ENCODE results near the gene FSTL3.
"Not testable (repeated sequence)": the region's sequence is repeated elsewhere in the genome, so short reads cannot be mapped to it uniquely, and the experiment has no call there.

The FSTL3 gene

DNA sequence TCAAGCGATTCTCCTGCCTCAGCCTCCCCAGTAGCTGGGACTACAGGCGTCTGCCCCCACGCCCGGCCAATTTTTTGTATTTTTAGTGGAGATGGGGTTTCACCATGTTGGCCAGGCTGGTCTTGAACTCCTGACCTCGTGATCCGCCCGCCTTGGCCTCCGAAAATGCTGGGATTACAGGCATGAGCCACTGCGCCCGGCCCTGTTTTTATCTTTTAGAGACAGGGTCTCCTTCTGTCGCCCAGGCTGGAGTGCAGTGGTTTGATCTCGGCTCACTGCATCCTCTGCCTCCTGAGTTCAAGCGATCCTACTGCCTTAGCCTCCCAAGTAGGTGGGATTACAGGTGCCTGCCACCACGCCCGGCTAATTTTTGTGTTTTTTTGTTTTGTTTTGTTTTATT lies 22.3 kb downstream of the FSTL3 start:
- H3K27ac Mint-ChIP-seq; H3K4me3 Mint-ChIP-seq; H3K9me3 Mint-ChIP-seq; H3K36me3 Mint-ChIP-seq (ENCODE audit: low read depth); H3K4me1 Mint-ChIP-seq (ENCODE audit: low read depth): not testable (repeated sequence)
- peaks cover 18% of the 10 kb centered on the region for H3K27me3 Mint-ChIP-seq (ENCODE audit: low read depth)

DNA sequence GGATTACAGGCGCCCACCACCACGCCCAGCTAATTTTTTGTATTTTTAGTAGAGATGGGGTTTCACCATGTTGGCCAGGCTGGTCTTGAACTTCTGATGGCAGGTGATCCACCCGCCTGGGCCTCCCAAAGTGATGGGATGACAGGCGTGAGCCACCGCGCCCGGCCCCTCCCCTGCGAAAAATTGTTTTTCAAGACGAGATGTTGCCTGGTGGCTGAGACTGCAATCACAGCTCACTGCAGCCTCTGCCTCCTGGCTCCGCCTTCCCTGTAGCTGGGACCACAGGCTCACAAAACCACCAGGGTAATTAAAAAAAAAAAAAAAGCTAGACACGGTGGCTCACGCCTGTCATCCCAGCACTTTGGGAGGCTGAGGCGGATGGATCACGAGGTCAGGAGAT lies 23.7 kb downstream of the FSTL3 start:
- not testable (repeated sequence) for H3K4me3 Mint-ChIP-seq; H3K4me1 Mint-ChIP-seq (ENCODE audit: low read depth); H3K27ac Mint-ChIP-seq; H3K9me3 Mint-ChIP-seq; H3K36me3 Mint-ChIP-seq (ENCODE audit: low read depth)
- H3K27me3 Mint-ChIP-seq (ENCODE audit: low read depth): peaks cover 11% of the 10 kb centered on the region

DNA sequence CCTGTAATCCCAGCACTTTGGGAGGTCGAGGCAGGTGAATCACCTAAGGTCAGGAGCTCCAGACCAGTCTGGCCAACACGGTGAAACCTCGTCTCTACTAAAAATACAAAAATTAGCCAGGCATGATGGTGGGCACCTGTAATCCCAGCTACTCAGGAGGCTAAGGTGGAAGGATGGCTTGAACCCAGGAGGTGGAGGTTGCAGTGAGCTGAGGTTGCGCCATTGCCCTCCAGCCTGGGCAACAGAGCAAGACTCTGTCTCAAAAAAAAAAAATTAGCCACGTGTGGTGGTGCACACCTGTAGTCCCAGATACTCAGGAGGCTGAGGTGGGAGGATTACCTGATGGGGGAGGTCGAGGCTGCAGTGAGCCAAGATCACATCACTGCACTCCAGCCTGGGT lies 26.7 kb downstream of the FSTL3 start:
- H3K27ac Mint-ChIP-seq; H3K9me3 Mint-ChIP-seq; H3K4me1 Mint-ChIP-seq (ENCODE audit: low read depth); H3K36me3 Mint-ChIP-seq (ENCODE audit: low read depth): not testable (repeated sequence)
- Mint-ChIP-seq H3K4me3 (peak overlapping the region; percentile 44), H3K27me3 (ENCODE audit: low read depth) (peaks cover 20% of the 10 kb centered on the region)

DNA sequence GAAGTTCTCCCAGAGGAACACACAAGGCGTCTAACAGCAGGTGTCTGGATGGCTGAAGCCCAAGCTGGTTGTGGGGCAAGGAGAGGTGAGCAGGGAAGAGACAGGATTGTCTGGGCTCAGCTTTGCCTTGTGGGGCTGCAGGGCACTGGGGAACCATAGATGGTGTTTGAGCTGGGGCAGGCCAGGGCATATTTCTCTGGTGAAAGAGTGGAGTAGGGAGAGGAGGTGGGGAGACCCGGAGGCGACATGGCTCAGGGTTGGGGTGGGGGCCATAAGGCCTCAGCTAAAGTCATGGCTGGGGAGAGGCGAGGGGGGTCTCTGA lies 27.1 kb downstream of the FSTL3 start:
- Mint-ChIP-seq H3K4me1 (ENCODE audit: low read depth) (peaks cover 4% of the 10 kb centered on the region), H3K9me3 (peaks cover 3% of the 10 kb centered on the region), H3K27me3 (ENCODE audit: low read depth) (peaks cover 25% of the 10 kb centered on the region), H3K4me3 (peak overlapping the region; percentile 44), H3K36me3 (ENCODE audit: low read depth) (no peaks in the 10 kb centered on the region), H3K27ac (peak overlapping the region; percentile 49)

DNA sequence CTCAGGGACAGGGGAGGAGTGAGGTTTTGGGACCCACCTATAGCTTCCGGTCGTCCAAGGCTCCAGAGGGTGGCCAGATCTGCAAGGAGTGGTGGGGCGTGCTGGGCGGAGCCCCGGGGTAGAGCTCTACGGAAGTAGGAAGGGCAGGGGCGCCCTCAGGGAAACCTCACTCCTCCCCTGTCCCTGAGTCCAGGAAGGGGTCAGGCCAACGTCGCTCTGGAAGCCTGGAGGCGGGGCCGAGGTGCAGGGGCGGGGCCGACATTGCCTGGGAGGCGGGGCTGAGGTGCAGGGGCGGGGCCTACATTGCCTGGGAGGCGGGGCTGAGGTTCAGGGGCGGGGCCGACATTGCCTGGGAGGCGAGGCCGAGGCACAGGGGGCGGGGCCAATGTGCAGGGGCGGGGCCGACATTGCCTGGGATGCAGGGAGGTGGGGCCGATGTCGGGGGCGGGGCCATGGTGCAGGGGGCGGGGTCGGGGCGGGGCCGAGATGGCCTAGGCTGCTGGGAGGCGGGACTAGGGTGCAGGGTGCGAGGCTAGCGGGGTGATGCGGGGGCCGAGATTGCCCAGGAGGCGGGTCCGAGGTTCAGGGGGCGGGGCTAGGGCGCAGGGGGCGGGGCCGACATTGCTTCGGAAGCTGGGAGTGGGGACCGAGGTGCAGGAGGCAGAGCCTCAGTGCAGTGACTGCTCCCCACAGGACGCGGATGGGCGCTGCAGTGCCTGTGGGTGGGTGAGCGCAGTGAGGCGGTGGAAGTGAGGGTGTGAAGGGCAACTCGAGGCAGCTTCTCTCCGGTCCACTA lies 27.7 kb downstream of the FSTL3 start:
- no peak overlapping the region for H3K4me3 Mint-ChIP-seq
- no peak overlapping the region for H3K27ac Mint-ChIP-seq
- H3K4me1 Mint-ChIP-seq (ENCODE audit: low read depth): peaks cover 4% of the 10 kb centered on the region
- peaks cover 3% of the 10 kb centered on the region for H3K9me3 Mint-ChIP-seq
- H3K36me3 Mint-ChIP-seq (ENCODE audit: low read depth): no peaks in the 10 kb centered on the region
- H3K27me3 Mint-ChIP-seq (ENCODE audit: low read depth): peaks cover 25% of the 10 kb centered on the region

DNA sequence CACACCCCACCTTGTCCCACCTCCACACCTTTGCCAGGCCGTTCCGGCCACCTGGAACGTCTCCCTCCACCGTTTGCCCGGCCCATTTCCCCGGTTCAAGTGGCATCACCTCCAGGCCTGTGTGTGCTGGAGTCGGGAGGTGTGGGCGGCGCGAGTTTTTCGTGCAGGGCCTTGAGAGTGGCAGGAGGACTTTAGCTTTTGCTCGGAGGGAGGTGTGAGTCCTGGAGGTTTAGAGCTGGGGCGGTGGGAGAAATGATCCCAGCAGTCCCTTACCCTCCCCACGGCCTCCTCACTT lies 28.2 kb downstream of the FSTL3 start:
- no peak overlapping the region for H3K27ac Mint-ChIP-seq

DNA sequence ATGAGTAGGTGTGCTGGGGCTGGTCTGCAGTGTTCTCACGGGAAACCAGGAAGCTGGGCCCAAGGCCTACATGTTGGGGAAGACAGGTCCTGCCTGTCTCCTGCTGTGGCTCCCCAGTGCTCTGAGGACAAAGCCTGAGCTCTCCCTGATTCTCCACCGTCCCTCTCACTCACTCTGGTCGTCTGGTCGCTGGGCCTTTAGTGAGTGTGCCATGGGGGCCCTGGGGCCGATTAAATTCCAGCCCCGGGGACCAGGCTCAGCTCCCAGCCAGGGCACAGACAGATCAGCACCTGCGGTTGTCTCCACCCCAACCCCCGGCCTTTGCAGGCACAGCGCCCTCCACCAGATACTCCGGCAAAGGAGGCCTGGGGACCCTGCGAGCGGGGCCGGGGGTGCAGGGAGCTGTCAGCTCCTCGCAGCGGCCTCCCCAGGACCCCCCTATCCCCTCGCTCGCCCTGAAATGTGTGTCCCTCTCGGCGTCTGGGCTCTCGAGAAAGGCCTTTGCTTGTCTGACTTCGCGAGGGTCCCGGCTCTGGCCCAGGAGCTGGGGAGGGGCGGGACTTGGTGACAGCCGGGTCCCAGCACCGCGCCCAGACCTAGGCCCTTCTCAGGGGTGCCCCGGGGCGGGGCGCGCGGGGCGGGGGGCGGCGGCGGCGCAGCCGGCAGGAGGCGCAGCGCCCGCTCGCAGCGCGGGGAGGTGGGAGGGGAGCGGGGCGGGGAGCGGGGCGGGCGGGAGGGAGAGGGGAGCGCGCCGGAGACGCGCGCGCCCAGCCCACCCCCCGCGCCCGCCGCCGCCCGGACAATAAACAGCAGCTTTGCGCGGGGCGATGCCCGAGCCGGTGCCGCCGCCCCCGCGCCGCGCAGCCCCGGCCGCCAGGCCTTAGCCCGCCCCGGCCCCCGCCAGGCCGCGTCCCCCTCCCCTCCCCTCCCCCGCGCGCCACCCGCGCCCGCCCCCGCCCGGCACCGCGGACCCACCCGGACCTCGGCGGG lies 32.3 kb downstream of the FSTL3 start, which contains the start of gene PALM:
PALM (plus strand) TSS at position 782 of the 990 bp plus-strand sequence. CDS start 212 bp downstream, outside the sequence.
- Mint-ChIP-seq H3K27ac (no peak within 1 kb of the TSS), H3K4me1 (ENCODE audit: low read depth) (no peaks in the 10 kb centered on the region), H3K27me3 (ENCODE audit: low read depth) (peaks cover 27% of the 10 kb centered on the region), H3K36me3 (ENCODE audit: low read depth) (no peaks in the 10 kb centered on the region), H3K9me3 (no peaks in the 10 kb centered on the region), H3K4me3 (no peak within 1 kb of the TSS)

More for the DNA sequence above, 28.2 kb downstream of the FSTL3 start:
- Mint-ChIP-seq H3K4me3 (no peak overlapping the region), H3K4me1 (ENCODE audit: low read depth) (peaks cover 4% of the 10 kb centered on the region), H3K9me3 (peaks cover 3% of the 10 kb centered on the region), H3K27me3 (ENCODE audit: low read depth) (peaks cover 25% of the 10 kb centered on the region), H3K36me3 (ENCODE audit: low read depth) (no peaks in the 10 kb centered on the region)

DNA sequence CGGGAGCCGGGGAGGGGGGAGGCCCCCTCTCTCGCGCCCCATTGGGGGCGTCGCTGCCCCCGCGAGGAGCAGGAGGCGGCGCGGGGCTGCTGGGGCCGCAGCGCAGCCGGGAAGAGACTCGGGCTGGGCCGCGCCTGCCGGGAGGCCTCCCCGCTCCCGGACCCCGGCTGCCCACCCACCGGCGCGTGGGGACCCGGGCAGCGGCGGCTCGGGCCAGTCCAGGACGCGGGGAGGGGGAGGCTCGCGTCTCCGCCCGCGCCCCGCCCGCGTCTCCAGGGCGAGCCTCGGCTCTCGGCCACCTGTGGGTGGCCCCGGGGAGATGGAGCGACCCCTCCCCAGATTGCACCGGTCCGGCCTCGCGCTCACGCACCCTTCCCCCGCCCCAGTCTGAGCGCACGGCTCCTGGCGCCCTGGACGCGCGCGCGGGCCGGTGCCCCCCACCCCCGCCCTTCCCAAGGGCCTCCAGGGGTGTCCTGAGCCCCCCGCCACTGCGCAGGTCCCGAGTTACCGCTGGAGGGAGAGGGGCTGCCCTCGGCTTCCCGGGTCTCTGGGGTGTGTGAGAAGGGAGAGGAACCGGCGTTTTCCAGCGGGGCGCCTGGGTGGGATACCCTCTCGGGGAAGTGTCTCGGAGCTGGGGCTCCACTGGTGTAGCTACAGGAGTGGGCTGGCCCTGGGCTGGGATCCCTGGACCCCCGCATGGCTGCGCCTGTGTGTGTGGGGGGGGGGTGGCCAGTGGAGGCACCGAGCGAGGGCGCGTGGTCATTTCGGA lies 33.2 kb downstream of the FSTL3 start:
- Mint-ChIP-seq H3K27ac (no peak overlapping the region), H3K9me3 (no peaks in the 10 kb centered on the region), H3K36me3 (ENCODE audit: low read depth) (no peaks in the 10 kb centered on the region), H3K4me3 (no peak overlapping the region), H3K4me1 (ENCODE audit: low read depth) (no peaks in the 10 kb centered on the region), H3K27me3 (ENCODE audit: low read depth) (peaks cover 25% of the 10 kb centered on the region)

DNA sequence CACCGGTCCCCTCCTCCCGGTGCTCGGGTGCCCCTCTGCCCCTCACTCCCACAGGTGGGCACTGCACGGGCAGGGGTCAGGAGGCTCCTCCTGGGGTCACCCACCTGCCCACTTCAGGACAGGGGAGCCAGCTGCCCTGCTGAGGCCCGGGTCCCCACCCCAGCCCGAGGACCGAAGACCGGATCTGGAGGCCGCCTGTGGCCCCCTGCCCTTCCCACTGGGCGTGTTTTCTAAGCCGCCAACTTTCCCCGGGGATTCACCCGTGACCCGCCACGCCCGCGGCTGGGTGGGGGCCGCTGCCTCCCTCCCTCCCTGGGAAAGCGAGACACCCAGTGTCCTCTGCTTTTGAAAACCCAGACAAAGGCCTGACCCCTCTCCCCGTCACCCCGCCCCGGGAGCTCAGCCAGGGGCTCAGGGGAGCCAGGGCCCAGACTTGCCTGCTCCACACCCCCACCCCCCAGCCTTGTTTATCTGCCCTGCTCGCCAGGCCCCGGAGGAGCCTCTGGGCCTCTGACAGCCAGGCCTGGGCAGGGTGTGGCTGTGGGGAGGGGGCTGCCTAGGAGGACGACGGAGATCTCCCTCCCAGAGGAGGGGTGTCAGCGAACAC lies 33.9 kb downstream of the FSTL3 start:
- no peak overlapping the region for H3K27ac Mint-ChIP-seq
- no peaks in the 10 kb centered on the region for H3K9me3 Mint-ChIP-seq
- no peaks in the 10 kb centered on the region for H3K4me1 Mint-ChIP-seq (ENCODE audit: low read depth)
- H3K36me3 Mint-ChIP-seq (ENCODE audit: low read depth): no peaks in the 10 kb centered on the region
- H3K27me3 Mint-ChIP-seq (ENCODE audit: low read depth): peaks cover 25% of the 10 kb centered on the region
- H3K4me3 Mint-ChIP-seq: no peak overlapping the region

DNA sequence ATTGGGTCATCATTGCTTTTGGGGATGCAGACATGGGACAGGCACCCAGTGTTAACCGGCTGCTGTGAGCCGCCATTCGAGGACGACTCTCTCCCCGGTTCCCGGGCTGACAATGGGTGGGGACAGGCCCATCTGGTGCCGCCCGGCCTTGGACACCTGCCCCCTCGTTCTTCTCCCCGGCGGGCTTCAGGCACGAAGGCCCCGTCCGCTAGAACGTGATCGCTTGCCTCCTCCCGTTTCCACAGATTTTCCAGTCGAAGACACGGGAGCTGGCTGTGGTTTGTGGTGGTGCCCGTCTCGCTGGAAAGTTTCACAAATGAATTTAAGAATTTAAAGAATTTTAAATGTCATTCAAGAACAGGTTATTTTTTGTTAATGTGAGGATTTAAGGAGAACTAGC lies 34.6 kb downstream of the FSTL3 start:
- Mint-ChIP-seq H3K36me3 (ENCODE audit: low read depth) (no peaks in the 10 kb centered on the region), H3K9me3 (no peaks in the 10 kb centered on the region), H3K4me1 (ENCODE audit: low read depth) (no peaks in the 10 kb centered on the region), H3K27me3 (ENCODE audit: low read depth) (peaks cover 31% of the 10 kb centered on the region), H3K27ac (no peak overlapping the region), H3K4me3 (no peak overlapping the region)

DNA sequence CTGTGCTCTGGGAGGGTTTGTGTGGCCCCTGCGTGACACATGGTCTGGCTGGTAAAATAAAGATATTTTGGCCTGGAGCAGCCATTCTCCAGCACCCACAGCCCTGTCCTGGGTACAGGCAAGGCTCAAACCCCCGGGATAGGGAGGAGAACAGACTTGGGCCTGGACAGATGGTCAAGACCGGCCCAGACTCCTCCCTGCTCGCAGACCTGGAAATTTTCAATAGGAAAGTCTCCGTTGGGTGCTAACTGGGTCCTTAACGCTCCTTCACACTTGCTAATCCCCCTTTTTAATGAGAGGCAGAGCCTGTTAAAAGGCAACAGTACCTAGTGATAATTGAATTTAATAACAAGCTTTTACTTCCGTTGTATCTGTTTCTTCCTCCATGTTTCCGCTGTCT lies 35.1 kb downstream of the FSTL3 start:
- H3K27me3 Mint-ChIP-seq (ENCODE audit: low read depth): peaks cover 31% of the 10 kb centered on the region
- no peak overlapping the region for H3K27ac Mint-ChIP-seq
- no peaks in the 10 kb centered on the region for H3K9me3 Mint-ChIP-seq
- no peaks in the 10 kb centered on the region for H3K4me1 Mint-ChIP-seq (ENCODE audit: low read depth)
- no peak overlapping the region for H3K4me3 Mint-ChIP-seq
- no peaks in the 10 kb centered on the region for H3K36me3 Mint-ChIP-seq (ENCODE audit: low read depth)

DNA sequence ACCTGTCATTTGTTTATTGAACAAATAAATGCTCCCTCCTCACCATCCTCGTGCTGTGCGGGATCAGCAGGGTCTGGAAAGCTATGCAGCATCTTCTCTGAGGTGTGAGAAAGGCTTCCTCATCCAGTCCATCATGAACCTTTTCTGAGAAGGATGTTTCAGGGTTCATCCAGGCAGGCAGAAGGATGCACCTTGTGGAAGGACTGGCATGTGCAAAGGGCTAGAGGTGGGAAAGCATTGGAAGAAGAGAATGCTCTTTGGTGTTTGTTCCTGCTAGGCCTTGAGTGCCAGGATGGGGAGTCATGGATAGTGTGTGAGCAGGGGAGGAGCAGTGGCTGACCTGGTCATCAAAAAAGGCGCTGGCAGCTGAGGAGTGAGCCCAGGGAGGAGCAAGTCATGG lies 39.2 kb downstream of the FSTL3 start:
- Mint-ChIP-seq H3K27me3 (ENCODE audit: low read depth) (peaks cover 32% of the 10 kb centered on the region), H3K9me3 (no peaks in the 10 kb centered on the region), H3K4me3 (no peak overlapping the region), H3K27ac (no peak overlapping the region), H3K36me3 (ENCODE audit: low read depth) (no peaks in the 10 kb centered on the region), H3K4me1 (ENCODE audit: low read depth) (no peaks in the 10 kb centered on the region)

DNA sequence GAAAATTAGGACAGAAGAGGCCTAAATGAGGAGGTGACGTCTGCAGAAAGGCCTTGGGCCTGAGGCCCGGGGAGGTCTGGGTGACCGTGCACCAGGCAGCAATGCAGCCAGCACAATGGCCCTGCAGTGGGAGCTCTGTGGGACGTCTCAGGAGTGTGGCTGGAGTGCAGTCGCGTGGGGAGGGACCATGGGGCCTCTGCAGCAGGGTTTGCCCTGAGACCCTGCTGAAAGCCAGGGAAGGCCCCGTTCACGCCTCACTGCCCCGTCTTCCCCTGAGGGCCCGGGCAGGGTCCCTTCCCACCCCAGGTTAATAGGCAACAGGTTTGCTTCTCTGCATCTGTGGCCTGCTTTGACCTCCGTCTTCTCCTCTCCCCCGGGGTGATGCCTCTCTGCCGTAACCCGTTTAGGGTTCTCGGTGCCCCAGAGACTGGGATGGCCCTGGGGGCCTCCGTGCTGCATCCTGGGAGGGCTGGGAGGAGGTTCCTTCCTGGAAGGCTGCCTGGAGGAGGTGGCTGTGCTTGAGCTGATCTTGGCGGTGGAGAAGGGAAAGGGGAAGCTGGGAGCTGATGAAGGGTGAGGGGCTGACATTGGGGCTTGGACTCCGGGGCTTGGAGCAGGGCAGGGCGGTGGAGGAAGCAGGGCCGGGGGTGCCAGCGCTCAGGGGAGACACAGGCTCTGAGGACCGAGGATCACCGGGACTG lies 42.2 kb downstream of the FSTL3 start:
- no peaks in the 10 kb centered on the region for H3K9me3 Mint-ChIP-seq
- H3K4me1 Mint-ChIP-seq (ENCODE audit: low read depth): no peaks in the 10 kb centered on the region
- no peak overlapping the region for H3K4me3 Mint-ChIP-seq
- peaks cover 24% of the 10 kb centered on the region for H3K27me3 Mint-ChIP-seq (ENCODE audit: low read depth)
- no peaks in the 10 kb centered on the region for H3K36me3 Mint-ChIP-seq (ENCODE audit: low read depth)
- H3K27ac Mint-ChIP-seq: no peak overlapping the region
